WTC11 (cell line): ENCODE results near the gene STK32B. TPM values are rescaled to one million over a fixed set of nuclear protein-coding genes. Genes with fewer than 3 reads are reported as not detected.

Experiments
- ATAC-seq: fragments of 200-7000 bp; cut with Tn5 transposase; 2 replicates; pipeline ENCODE4 v1.10.0; 2021; ENCODE audit warnings: mild to moderate bottlenecking, moderate library complexity
- CTCF ChIA-PET: fragments of 300-600 bp; sonication (Branson Sonifier 250); formaldehyde crosslinking; loops from one replicate; lab custom pipeline; 2021; ENCODE audit warnings: antibody characterized with exemption; lab: Charles Lee
- POLR2A ChIA-PET: fragments of 350-600 bp; sonication (Branson Sonifier 250); formaldehyde crosslinking; loops from one replicate; lab custom pipeline; 2021; ENCODE audit warnings: antibody characterized with exemption; lab: Charles Lee
- DNase-seq: peaks from one replicate; pipeline ENCODE4 v3.0.0; 2021; ENCODE audit warnings: low spot score
- H3K27ac Mint-ChIP-seq: 2 replicates; pipeline ENCODE4 v1.8.0; 2021; ENCODE audit warnings: mixed read lengths
- H3K27me3 Mint-ChIP-seq: 2 replicates; pipeline ENCODE4 v1.8.0; 2021; ENCODE audit warnings: low read depth, mild to moderate bottlenecking, moderate library complexity, mixed read lengths
- H3K36me3 Mint-ChIP-seq: 2 replicates; pipeline ENCODE4 v1.8.0; 2021; ENCODE audit warnings: mixed read lengths
- H3K4me1 Mint-ChIP-seq: 2 replicates; pipeline ENCODE4 v1.8.0; 2022; ENCODE audit warnings: mixed read lengths
- H3K4me3 Mint-ChIP-seq: 2 replicates; pipeline ENCODE4 v1.8.0; 2021; ENCODE audit warnings: mild to moderate bottlenecking, moderate library complexity, mixed read lengths
- H3K9me3 Mint-ChIP-seq: 2 replicates; pipeline ENCODE4 v1.8.0; 2021; ENCODE audit warnings: mixed read lengths
- AR ChIP-seq: fragments of 250-450 bp; sonication (Bioruptor Pico); IDR thresholded peaks from 2 replicates; pipeline ENCODE4 v1.9.0; 2021; ENCODE audit warnings: mild to moderate bottlenecking
- CREM ChIP-seq: sonication (generic); formaldehyde crosslinking; IDR thresholded peaks from 2 replicates; pipeline ENCODE4 v1.8.1; 2022; ENCODE audit warnings: mild to moderate bottlenecking, missing genetic modification reagents, moderate library complexity
- ETV6 ChIP-seq: sonication (generic); formaldehyde crosslinking; IDR thresholded peaks from 2 replicates; pipeline ENCODE4 v1.8.1; 2022; ENCODE audit warnings: mild to moderate bottlenecking, missing genetic modification reagents
- FOXJ3 ChIP-seq: sonication (generic); formaldehyde crosslinking; IDR thresholded peaks from 2 replicates; pipeline ENCODE4 v1.9.0; 2021; ENCODE audit warnings: missing genetic modification reagents, mild to moderate bottlenecking, borderline replicate concordance
- FOXK1 ChIP-seq: sonication (generic); formaldehyde crosslinking; IDR thresholded peaks from 2 replicates; pipeline ENCODE4 v1.8.0; 2022; ENCODE audit warnings: mild to moderate bottlenecking, moderate library complexity, missing genetic modification reagents
- FOXP1 ChIP-seq: sonication (generic); formaldehyde crosslinking; IDR thresholded peaks from 2 replicates; pipeline ENCODE4 v1.8.0; 2022; ENCODE audit warnings: missing genetic modification reagents, mild to moderate bottlenecking, moderate library complexity, borderline replicate concordance
- FOXP4 ChIP-seq: sonication (generic); formaldehyde crosslinking; IDR thresholded peaks from 2 replicates; pipeline ENCODE4 v1.8.0; 2022; ENCODE audit warnings: mild to moderate bottlenecking, missing genetic modification reagents
- MLX ChIP-seq: sonication (generic); formaldehyde crosslinking; IDR thresholded peaks from 2 replicates; pipeline ENCODE4 v1.8.1; 2023; ENCODE audit warnings: mild to moderate bottlenecking, missing genetic modification reagents, moderate library complexity
- NR2C2 ChIP-seq: sonication (generic); formaldehyde crosslinking; IDR thresholded peaks from 2 replicates; pipeline ENCODE4 v1.8.0; 2022; ENCODE audit warnings: mild to moderate bottlenecking, missing genetic modification reagents
- OVOL2 ChIP-seq: fragments of 250-450 bp; sonication (Bioruptor Pico); IDR thresholded peaks from 2 replicates; pipeline ENCODE4 v1.9.0; 2021; ENCODE audit warnings: mild to moderate bottlenecking, borderline replicate concordance
- PREB ChIP-seq: sonication (generic); formaldehyde crosslinking; IDR thresholded peaks from 2 replicates; pipeline ENCODE4 v1.8.1; 2022; ENCODE audit warnings: mild to moderate bottlenecking, missing genetic modification reagents, moderate library complexity, borderline replicate concordance
- SP1 ChIP-seq: sonication (generic); formaldehyde crosslinking; conservative IDR thresholded peaks from 2 replicates; pipeline ENCODE4 v1.8.1; 2022; ENCODE audit warnings: missing genetic modification reagents
- TEAD4 ChIP-seq: sonication (generic); formaldehyde crosslinking; IDR thresholded peaks from 2 replicates; pipeline ENCODE4 v1.8.0; 2022; ENCODE audit warnings: mild to moderate bottlenecking, missing genetic modification reagents
- ZNF263 ChIP-seq: sonication (generic); formaldehyde crosslinking; IDR thresholded peaks from 2 replicates; pipeline ENCODE4 v1.8.1; 2022; ENCODE audit warnings: low read depth, mild to moderate bottlenecking, moderate library complexity, missing genetic modification reagents
- ZNF317 ChIP-seq: sonication (generic); formaldehyde crosslinking; IDR thresholded peaks from 2 replicates; pipeline ENCODE4 v1.8.1; 2023; ENCODE audit warnings: low read depth, mild to moderate bottlenecking, moderate library complexity, missing genetic modification reagents, borderline replicate concordance
- ZNF423 ChIP-seq: fragments of 250-450 bp; sonication (Bioruptor Pico); IDR thresholded peaks from 2 replicates; pipeline ENCODE4 v2.1.2; 2022; ENCODE audit warnings: mild to moderate bottlenecking, moderate library complexity
- ZNF671 ChIP-seq: fragments of 250-450 bp; sonication (Bioruptor Pico); IDR thresholded peaks from 2 replicates; pipeline ENCODE4 v1.8.0; 2021; ENCODE audit warnings: mild to moderate bottlenecking
- total RNA-seq: library from RNA; stranded (reverse); gene quantifications from 3 replicates; pipeline ENCODE4 v1.2.3, GENCODE V29; 2021
- TF ChIP-seq, protein P1 (sequence below): sonication (generic); formaldehyde crosslinking; IDR thresholded peaks from 2 replicates; pipeline ENCODE4 v1.8.0; 2022; ENCODE audit warnings: mild to moderate bottlenecking, missing genetic modification reagents
- TF ChIP-seq, protein P2 (sequence below): sonication (generic); formaldehyde crosslinking; IDR thresholded peaks from 2 replicates; pipeline ENCODE4 v1.8.1; 2023; ENCODE audit warnings: mild to moderate bottlenecking, missing genetic modification reagents, moderate library complexity
- TF ChIP-seq, protein P3 (sequence below): sonication (generic); formaldehyde crosslinking; IDR thresholded peaks from 2 replicates; pipeline ENCODE4 v1.8.1; 2023; ENCODE audit warnings: mild to moderate bottlenecking, moderate library complexity, missing genetic modification reagents

STK32B gene
- total RNA-seq, 1 experiment from 2014 or later = 1.9 TPM

DNA sequence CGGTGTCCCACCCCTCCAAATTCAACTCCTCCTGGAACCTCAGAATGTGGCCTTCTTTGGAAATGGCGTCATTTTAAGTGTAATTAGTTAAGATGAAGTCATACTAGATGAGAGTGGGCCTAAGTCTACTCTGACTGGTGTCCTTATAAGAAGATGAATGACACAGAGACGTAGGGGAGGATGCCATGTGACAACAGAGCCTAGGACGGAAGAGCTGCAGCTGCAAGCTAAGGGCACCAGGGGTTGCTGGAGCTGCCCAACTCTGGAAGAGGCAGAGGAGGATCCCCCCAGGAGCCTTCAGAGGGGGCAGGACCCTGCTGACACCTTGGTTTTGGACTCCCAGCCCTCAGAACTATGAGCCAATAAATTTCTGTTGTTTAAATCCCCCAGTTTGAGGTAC, 115.1 kb downstream of the STK32B start:
- no peak overlapping the region for H3K4me3 Mint-ChIP-seq
- H3K27ac Mint-ChIP-seq = no peak overlapping the region
- POLR2A ChIA-PET = no interaction called here
- ATAC-seq (peak; percentile 46; the same call in 1 of the 2 replicates), DNase-seq (no peak)
- H3K9me3 Mint-ChIP-seq = peaks cover 11% of the 10 kb centered on the region
- CTCF ChIA-PET = no interaction called here
- peaks cover 15% of the 10 kb centered on the region for H3K27me3 Mint-ChIP-seq
- no peaks in the 10 kb centered on the region for H3K36me3 Mint-ChIP-seq
- TF ChIP-seq FOXK1 (CRISPR knock-in tag) (no peak), CREM (CRISPR knock-in tag) (no peak), PREB (CRISPR knock-in tag) (no peak), ZNF671 (CRISPR knock-in tag) (no peak), MLX (no peak), FOXP1 (CRISPR knock-in tag) (no peak), FOXP4 (CRISPR knock-in tag) (no peak), TEAD4 (CRISPR knock-in tag) (no peak), ZNF263 (CRISPR knock-in tag) (no peak), SP1 (CRISPR knock-in tag) (no peak), ETV6 (CRISPR knock-in tag) (no peak), NR2C2 (no peak), ZNF317 (no peak), ZNF423 (no peak), FOXJ3 (CRISPR knock-in tag) (no peak), AR (CRISPR knock-in tag) (no peak), OVOL2 (CRISPR knock-in tag) (no peak)
- TF ChIP-seq, protein P1, sequence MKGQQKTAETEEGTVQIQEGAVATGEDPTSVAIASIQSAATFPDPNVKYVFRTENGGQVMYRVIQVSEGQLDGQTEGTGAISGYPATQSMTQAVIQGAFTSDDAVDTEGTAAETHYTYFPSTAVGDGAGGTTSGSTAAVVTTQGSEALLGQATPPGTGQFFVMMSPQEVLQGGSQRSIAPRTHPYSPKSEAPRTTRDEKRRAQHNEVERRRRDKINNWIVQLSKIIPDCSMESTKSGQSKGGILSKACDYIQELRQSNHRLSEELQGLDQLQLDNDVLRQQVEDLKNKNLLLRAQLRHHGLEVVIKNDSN (CRISPR knock-in tag) = no peak
- TF ChIP-seq, protein P2, sequence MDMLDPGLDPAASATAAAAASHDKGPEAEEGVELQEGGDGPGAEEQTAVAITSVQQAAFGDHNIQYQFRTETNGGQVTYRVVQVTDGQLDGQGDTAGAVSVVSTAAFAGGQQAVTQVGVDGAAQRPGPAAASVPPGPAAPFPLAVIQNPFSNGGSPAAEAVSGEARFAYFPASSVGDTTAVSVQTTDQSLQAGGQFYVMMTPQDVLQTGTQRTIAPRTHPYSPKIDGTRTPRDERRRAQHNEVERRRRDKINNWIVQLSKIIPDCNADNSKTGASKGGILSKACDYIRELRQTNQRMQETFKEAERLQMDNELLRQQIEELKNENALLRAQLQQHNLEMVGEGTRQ = no peak
- TF ChIP-seq, protein P3, sequence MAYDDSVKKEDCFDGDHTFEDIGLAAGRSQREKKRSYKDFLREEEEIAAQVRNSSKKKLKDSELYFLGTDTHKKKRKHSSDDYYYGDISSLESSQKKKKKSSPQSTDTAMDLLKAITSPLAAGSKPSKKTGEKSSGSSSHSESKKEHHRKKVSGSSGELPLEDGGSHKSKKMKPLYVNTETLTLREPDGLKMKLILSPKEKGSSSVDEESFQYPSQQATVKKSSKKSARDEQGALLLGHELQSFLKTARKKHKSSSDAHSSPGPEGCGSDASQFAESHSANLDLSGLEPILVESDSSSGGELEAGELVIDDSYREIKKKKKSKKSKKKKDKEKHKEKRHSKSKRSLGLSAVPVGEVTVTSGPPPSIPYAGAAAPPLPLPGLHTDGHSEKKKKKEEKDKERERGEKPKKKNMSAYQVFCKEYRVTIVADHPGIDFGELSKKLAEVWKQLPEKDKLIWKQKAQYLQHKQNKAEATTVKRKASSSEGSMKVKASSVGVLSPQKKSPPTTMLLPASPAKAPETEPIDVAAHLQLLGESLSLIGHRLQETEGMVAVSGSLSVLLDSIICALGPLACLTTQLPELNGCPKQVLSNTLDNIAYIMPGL = no peak
- H3K4me1 Mint-ChIP-seq = peaks cover 21% of the 10 kb centered on the region
